Smooth muscle cell (in vitro differentiated cells): ENCODE measurements around the gene MARCHF3. TPM values are rescaled to one million over a fixed set of nuclear protein-coding genes. Genes with fewer than 3 reads are reported as not detected.
"Not testable (repeated sequence)": the region's sequence is repeated elsewhere in the genome, so short reads cannot be mapped to it uniquely, and the experiment has no call there.

Experiments
- DNase-seq: peaks from one replicate; lab custom pipeline; 2025; ENCODE audit not compliant: unreplicated experiment; lab: John Stamatoyannopoulos, UW
- H2AFZ ChIP-seq: fragments of 200-600 bp; sonication (generic); 2 replicates; pipeline ENCODE4 v1.6.0; 2016; ENCODE audit warnings: antibody characterized with exemption, low read depth, mild to moderate bottlenecking
- H3F3A ChIP-seq: fragments of 200-600 bp; sonication (generic); 2 replicates; pipeline ENCODE4 v1.6.0; 2017; ENCODE audit warnings: antibody characterized with exemption, low read depth
- H3K27ac ChIP-seq: fragments of 200-600 bp; sonication (generic); 2 replicates; pipeline ENCODE4 v1.5.1; 2016; ENCODE audit warnings: low read depth, mild to moderate bottlenecking
- H3K27me3 ChIP-seq: fragments of 200-600 bp; sonication (generic); 2 replicates; pipeline ENCODE4 v1.6.1; 2016; ENCODE audit warnings: low read depth, mild to moderate bottlenecking
- H3K36me3 ChIP-seq: fragments of 200-600 bp; sonication (generic); 2 replicates; pipeline ENCODE4 v1.5.1; 2016; ENCODE audit warnings: low read depth
- H3K4me1 ChIP-seq: fragments of 200-600 bp; sonication (generic); 2 replicates; pipeline ENCODE4 v1.5.1; 2016; ENCODE audit warnings: low read depth
- H3K4me2 ChIP-seq: fragments of 200-600 bp; sonication (generic); 2 replicates; pipeline ENCODE4 v1.6.0; 2016; ENCODE audit warnings: mild to moderate bottlenecking
- H3K4me3 ChIP-seq: fragments of 200-600 bp; sonication (generic); 2 replicates; pipeline ENCODE4 v1.5.1; 2016; ENCODE audit warnings: mild to moderate bottlenecking
- H3K79me2 ChIP-seq: fragments of 200-600 bp; sonication (generic); 2 replicates; pipeline ENCODE4 v1.6.0; 2016; ENCODE audit warnings: low read depth, mild to moderate bottlenecking
- H3K9ac ChIP-seq: fragments of 200-600 bp; sonication (generic); 2 replicates; pipeline ENCODE4 v1.6.0; 2016; ENCODE audit warnings: low read depth
- H3K9me3 ChIP-seq: fragments of 200-600 bp; sonication (generic); replicated peaks from 2 replicates; pipeline ENCODE4 v1.5.1; 2016; ENCODE audit warnings: low read depth
- H4K20me1 ChIP-seq: fragments of 200-600 bp; sonication (generic); 2 replicates; pipeline ENCODE4 v1.6.0; 2016; ENCODE audit warnings: low read depth
- WGBS: methylation state at CpG from one replicate; pipeline ENCODE4 v1.1.7; 2016; ENCODE audit warnings: low lambda C conversion rate; 5-methylcytosine and 5-hydroxymethylcytosine counted together
- polyA plus RNA-seq: library from polyadenylated mRNA; unstranded; fragments of >200 nt; fragmentation: Nextera tagmentation; extraction: Ambion mirVana; gene quantifications from 2 replicates; pipeline ENCODE4 v1.2.1, GENCODE V29; 2016
- total RNA-seq: library from RNA; depleted of rRNA; stranded (reverse); fragments of >200 nt; gene quantifications from 2 replicates; pipeline ENCODE4 v1.2.3, GENCODE V29; 2014
- TF ChIP-seq, protein P1 (sequence below): fragments of 200-600 bp; sonication (generic); IDR thresholded peaks from 2 replicates; pipeline ENCODE4 v1.5.1; 2017; ENCODE audit warnings: borderline replicate concordance, mild to moderate bottlenecking, antibody characterized with exemption; ENCODE audit not compliant: insufficient read depth, poor library complexity, severe bottlenecking

MARCHF3 gene
- total and polyA plus RNA-seq, 2 experiments from 2014 or later, result 17.8 to 30.8 TPM

DNA sequence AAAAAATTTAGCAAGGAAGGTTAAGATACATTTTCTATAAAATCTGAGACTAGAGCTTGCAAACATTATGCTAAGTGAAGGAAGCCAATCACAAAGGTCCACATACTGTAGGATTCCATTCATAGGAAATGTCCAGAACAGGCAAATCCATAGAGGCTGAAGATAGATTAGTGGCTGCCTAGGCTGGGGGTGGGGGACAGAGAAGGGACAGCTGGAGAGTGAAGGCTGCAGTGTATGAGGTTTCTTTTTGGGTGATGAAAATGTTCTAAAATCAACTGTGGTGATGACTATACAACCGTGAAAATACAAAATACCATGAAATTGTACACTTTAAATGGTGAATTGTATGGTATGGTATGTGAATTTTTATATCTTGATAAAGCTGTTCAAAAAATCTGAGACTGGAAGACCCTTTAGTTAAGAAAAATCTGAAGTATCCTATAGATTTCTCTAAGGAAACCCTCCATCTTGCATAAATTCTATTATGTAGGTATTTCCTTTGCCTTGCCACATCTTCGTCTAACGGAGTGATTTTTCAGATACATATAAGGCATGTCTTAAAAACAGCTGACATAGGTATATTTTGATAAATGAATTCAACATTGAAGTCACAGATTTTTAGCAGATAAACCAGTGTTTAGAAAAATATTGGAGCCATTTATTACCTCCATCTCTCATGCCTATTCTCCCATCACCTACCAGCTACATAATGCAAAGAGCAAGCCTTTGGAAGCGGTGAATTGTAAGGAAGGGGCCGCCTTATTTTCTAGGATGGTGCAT lies 132.3 kb downstream of the MARCHF3 start:
- Histone ChIP-seq H3K4me2 (no peak overlapping the region), H3K9ac (no peak overlapping the region), H3K27ac (no peak overlapping the region), H4K20me1 (no peaks in the 10 kb centered on the region), H3K79me2 (no peaks in the 10 kb centered on the region), H3F3A (no peaks in the 10 kb centered on the region), H2AFZ (no peak overlapping the region), H3K4me1 (no peaks in the 10 kb centered on the region), H3K27me3 (no peaks in the 10 kb centered on the region), H3K36me3 (no peaks in the 10 kb centered on the region), H3K4me3 (no peak overlapping the region), H3K9me3 (no peaks in the 10 kb centered on the region)
- DNase-seq, result no peak
- TF ChIP-seq, protein P1, sequence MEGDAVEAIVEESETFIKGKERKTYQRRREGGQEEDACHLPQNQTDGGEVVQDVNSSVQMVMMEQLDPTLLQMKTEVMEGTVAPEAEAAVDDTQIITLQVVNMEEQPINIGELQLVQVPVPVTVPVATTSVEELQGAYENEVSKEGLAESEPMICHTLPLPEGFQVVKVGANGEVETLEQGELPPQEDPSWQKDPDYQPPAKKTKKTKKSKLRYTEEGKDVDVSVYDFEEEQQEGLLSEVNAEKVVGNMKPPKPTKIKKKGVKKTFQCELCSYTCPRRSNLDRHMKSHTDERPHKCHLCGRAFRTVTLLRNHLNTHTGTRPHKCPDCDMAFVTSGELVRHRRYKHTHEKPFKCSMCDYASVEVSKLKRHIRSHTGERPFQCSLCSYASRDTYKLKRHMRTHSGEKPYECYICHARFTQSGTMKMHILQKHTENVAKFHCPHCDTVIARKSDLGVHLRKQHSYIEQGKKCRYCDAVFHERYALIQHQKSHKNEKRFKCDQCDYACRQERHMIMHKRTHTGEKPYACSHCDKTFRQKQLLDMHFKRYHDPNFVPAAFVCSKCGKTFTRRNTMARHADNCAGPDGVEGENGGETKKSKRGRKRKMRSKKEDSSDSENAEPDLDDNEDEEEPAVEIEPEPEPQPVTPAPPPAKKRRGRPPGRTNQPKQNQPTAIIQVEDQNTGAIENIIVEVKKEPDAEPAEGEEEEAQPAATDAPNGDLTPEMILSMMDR, result no peak
- WGBS, result 91% methylated on average over 5 of the region's 5 CpGs

- Histone ChIP-seq H3K9ac (no peak overlapping the region), H4K20me1 (no peaks in the 10 kb centered on the region), H3K9me3 (no peaks in the 10 kb centered on the region), H3K27ac (no peak overlapping the region), H3K4me3 (no peak overlapping the region), H3K79me2 (no peaks in the 10 kb centered on the region), H3K36me3 (no peaks in the 10 kb centered on the region), H2AFZ (no peak overlapping the region), H3K27me3 (no peaks in the 10 kb centered on the region), H3K4me1 (no peaks in the 10 kb centered on the region), H3K4me2 (no peak overlapping the region), H3F3A (no peaks in the 10 kb centered on the region)
- 93% methylated on average over 9 of the region's 9 CpGs for WGBS
- TF ChIP-seq, protein P1, result no peak
- DNase-seq, result no peak
Measured at GRCh38 chr5:126896170-126896702, 134.1 kb downstream of the MARCHF3 start.

DNA sequence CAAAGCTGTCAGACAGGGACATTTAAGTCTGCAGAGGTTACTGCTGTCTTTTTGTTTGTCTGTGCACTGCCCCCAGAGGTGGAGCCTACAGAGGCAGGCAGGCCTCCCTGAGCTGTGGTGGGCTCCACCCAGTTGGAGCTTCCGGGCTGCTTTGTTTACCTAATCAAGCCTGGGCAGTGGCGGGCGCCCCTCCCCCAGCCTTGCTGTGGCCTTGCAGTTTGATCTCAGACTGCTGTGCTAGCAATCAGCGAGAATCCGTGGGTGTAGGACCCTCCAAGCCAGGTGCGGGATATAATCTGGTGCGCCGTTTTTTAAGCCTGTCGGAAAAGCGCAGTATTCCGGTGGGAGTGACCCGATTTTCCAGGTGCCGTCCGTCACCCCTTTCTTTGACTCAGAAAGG lies 134.6 kb downstream of the MARCHF3 start:
- not testable (repeated sequence) for H4K20me1 ChIP-seq, H3K9ac ChIP-seq, H3K27ac ChIP-seq, H3K4me3 ChIP-seq, DNase-seq, H3F3A ChIP-seq, H3K4me2 ChIP-seq, H3K79me2 ChIP-seq, H3K4me1 ChIP-seq, H3K36me3 ChIP-seq, H2AFZ ChIP-seq, H3K27me3 ChIP-seq, H3K9me3 ChIP-seq
- WGBS, result 81% methylated on average over 14 of the region's 14 CpGs

DNA sequence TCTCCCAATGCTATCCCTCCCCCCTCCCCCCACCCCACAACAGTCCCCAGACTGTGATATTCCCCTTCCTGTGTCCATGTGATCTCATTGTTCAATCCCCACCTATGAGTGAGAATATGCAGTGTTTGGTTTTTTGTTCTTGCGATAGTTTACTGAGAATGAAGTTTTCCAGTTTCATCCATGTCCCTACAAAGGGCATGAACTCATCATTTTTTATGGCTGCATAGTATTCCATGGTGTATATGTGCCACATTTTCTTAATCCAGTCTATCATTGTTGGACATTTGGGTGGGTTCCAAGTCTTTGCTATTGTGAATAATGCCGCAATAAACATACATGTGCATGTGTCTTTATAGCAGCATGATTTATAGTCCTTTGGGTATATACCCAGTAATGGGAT lies 139.9 kb downstream of the MARCHF3 start:
- not testable (repeated sequence) for H3K4me1 ChIP-seq, H3K4me3 ChIP-seq, H3K36me3 ChIP-seq, H2AFZ ChIP-seq, H4K20me1 ChIP-seq, H3K27ac ChIP-seq, H3F3A ChIP-seq, H3K9me3 ChIP-seq, H3K27me3 ChIP-seq, H3K79me2 ChIP-seq, H3K4me2 ChIP-seq, H3K9ac ChIP-seq, DNase-seq
- WGBS, result 95% methylated on average over 2 of the region's 2 CpGs
